Measurements from ENCODE around the gene EPHA3. TPM values are rescaled to one million over a fixed set of nuclear protein-coding genes. Genes with fewer than 3 reads are reported as not detected.

EPHA3 gene
- total RNA-seq (2021) (21.5 and 25.7 TPM in 2 replicates), Bru-seq, nascent RNA (percentile 80 among the genes with signal in this experiment), BruChase-seq, experiment 1, labeled RNA remaining after a 2-hour chase (percentile 64 among the genes with signal in this experiment), BruChase-seq, experiment 2, labeled RNA remaining after a 6-hour chase (percentile 59 among the genes with signal in this experiment)
- long read RNA-seq, full-length matches to known transcripts: 13 of 28 reads
- long read RNA-seq, partial matches to known transcripts: 11 of 28 reads
- long read RNA-seq, other reads (novel, unspliced or antisense): 4 of 28 reads

GRCh38 chr3:89107461-89108290, at the start of gene EPHA3:
EPHA3 (plus strand) TSS chr3:89107621; CDS start chr3:89107749, 128 bp downstream.
- ChIA-PET POLR2A (ENCODE audit: low non-redundant PET) (no interaction called here), CTCF (no interaction called here)
- Histone ChIP-seq H3K4me3 (ENCODE audit: low read depth, low read length, poor library complexity, severe bottlenecking) (peak within 1 kb of the TSS; percentile 59), H3K9me3 (ENCODE audit: low read depth, low read length, poor library complexity, severe bottlenecking) (no peaks in the 10 kb centered on the region), H3K27me3 (replicated peaks; ENCODE audit: insufficient read depth, low read depth, low read length, poor library complexity) (no peaks in the 10 kb centered on the region), H3K36me3 (ENCODE audit: insufficient read depth, low read length, poor library complexity, severe bottlenecking) (no peaks in the 10 kb centered on the region), H3K27ac (ENCODE audit: low read depth, low read length, poor library complexity, severe bottlenecking) (peak within 1 kb of the TSS; percentile 19), H3K4me1 (ENCODE audit: insufficient read depth, low read length, poor library complexity, severe bottlenecking) (peaks cover 40% of the 10 kb centered on the region)
- BruUV-seq (replicated peaks): TSS peak; percentile 55
- DNase-seq (ENCODE audit: low spot score): peak; percentile 96
- no peak for TF ChIP-seq CTCF (conservative IDR thresholded peaks at IDR 0.05; ENCODE audit: low read depth, low read length)
- TF ChIP-seq EZH2 (IDR thresholded peaks at IDR 0.05; ENCODE audit: borderline replicate concordance, low read depth, low read length, poor library complexity, severe bottlenecking): no peak
- intact Hi-C loops (cut with micrococcal nuclease; ENCODE audit: unreplicated experiment): loop anchor here (5.0 kb wide), 2 partner anchors 405 to 905 kb away; no protein-coding TSS in a partner anchor

GRCh38 chr3:89058371-89058770, 49.0 kb upstream of the EPHA3 start:
- CTCF ChIA-PET: no interaction called here
- H3K4me1 ChIP-seq (ENCODE audit: insufficient read depth, low read length, poor library complexity, severe bottlenecking): peaks cover 5% of the 10 kb centered on the region
- no peaks in the 10 kb centered on the region for H3K27me3 ChIP-seq (replicated peaks; ENCODE audit: insufficient read depth, low read depth, low read length, poor library complexity)
- H3K27ac ChIP-seq (ENCODE audit: low read depth, low read length, poor library complexity, severe bottlenecking): no peak overlapping the region
- H3K36me3 ChIP-seq (ENCODE audit: insufficient read depth, low read length, poor library complexity, severe bottlenecking): no peaks in the 10 kb centered on the region
- TF ChIP-seq EZH2 (IDR thresholded peaks at IDR 0.05; ENCODE audit: borderline replicate concordance, low read depth, low read length, poor library complexity, severe bottlenecking) (no peak), CTCF (conservative IDR thresholded peaks at IDR 0.05; ENCODE audit: low read depth, low read length) (no peak)
- no peak overlapping the region for H3K4me3 ChIP-seq (ENCODE audit: low read depth, low read length, poor library complexity, severe bottlenecking)
- BruUV-seq (replicated peaks): no TSS peak
- no peaks in the 10 kb centered on the region for H3K9me3 ChIP-seq (ENCODE audit: low read depth, low read length, poor library complexity, severe bottlenecking)
- intact Hi-C loops (cut with micrococcal nuclease; ENCODE audit: unreplicated experiment): no loop called here
- DNase-seq (ENCODE audit: low spot score): no peak
- POLR2A ChIA-PET (ENCODE audit: low non-redundant PET): no interaction called here

GRCh38 chr3:89059211-89059925, 48.1 kb upstream of the EPHA3 start:
- Histone ChIP-seq H3K36me3 (ENCODE audit: insufficient read depth, low read length, poor library complexity, severe bottlenecking) (no peaks in the 10 kb centered on the region), H3K4me1 (ENCODE audit: insufficient read depth, low read length, poor library complexity, severe bottlenecking) (peaks cover 5% of the 10 kb centered on the region), H3K27ac (ENCODE audit: low read depth, low read length, poor library complexity, severe bottlenecking) (no peak overlapping the region), H3K4me3 (ENCODE audit: low read depth, low read length, poor library complexity, severe bottlenecking) (no peak overlapping the region), H3K9me3 (ENCODE audit: low read depth, low read length, poor library complexity, severe bottlenecking) (no peaks in the 10 kb centered on the region), H3K27me3 (replicated peaks; ENCODE audit: insufficient read depth, low read depth, low read length, poor library complexity) (no peaks in the 10 kb centered on the region)
- peak; percentile 35 for DNase-seq (ENCODE audit: low spot score)
- ChIA-PET POLR2A (ENCODE audit: low non-redundant PET) (interaction anchor here (0.6 kb wide), 1 partner anchor 713 kb away, joined by 3 read pairs; no protein-coding TSS in a partner anchor), CTCF (no interaction called here)
- intact Hi-C loops (cut with micrococcal nuclease; ENCODE audit: unreplicated experiment): no loop called here
- no TSS peak for BruUV-seq (replicated peaks)
- TF ChIP-seq EZH2 (IDR thresholded peaks at IDR 0.05; ENCODE audit: borderline replicate concordance, low read depth, low read length, poor library complexity, severe bottlenecking) (no peak), CTCF (conservative IDR thresholded peaks at IDR 0.05; ENCODE audit: low read depth, low read length) (no peak)

All from A673 (cell line).